Natural killer cell (primary cell): ENCODE data around the gene MRO. TPM values are rescaled to one million over a fixed set of nuclear protein-coding genes. Genes with fewer than 3 reads are reported as not detected.

Experiments
- ATAC-seq, 3 donors: fragments of 150-1000 bp in 2 of 3; fragments of 200-7000 bp in 1 of 3; cut with Tn5 transposase; 1 replicate in 1 of 3; 2 replicates in 2 of 3; pipeline ENCODE4 v1.10.0; 2021; ENCODE audit warnings: mild to moderate bottlenecking in 2 of 3, moderate library complexity in 2 of 3
- DNase-seq, 2 donors: peaks; one replicate each; pipeline versions ENCODE4 v3.0.0 to v3.0.0-alpha.2; 2013 to 2021; ENCODE audit warnings: mixed read lengths in 1 of 2
- H3K27ac ChIP-seq: one replicate; pipeline ENCODE4 v1.5.1; 2013; ENCODE audit warnings: mild to moderate bottlenecking, low read length
- H3K27me3 ChIP-seq: one replicate; pipeline ENCODE4 v1.6.1; 2013; ENCODE audit warnings: low read length; ENCODE audit not compliant: control insufficient read depth, insufficient read depth
- H3K36me3 ChIP-seq: one replicate; pipeline ENCODE4 v1.6.1; 2013; ENCODE audit warnings: low read length; ENCODE audit not compliant: control insufficient read depth, insufficient read depth
- H3K4me1 ChIP-seq: one replicate; pipeline ENCODE4 v1.6.1; 2013; ENCODE audit warnings: low read length; ENCODE audit not compliant: control insufficient read depth, insufficient read depth
- H3K4me3 ChIP-seq: one replicate; pipeline ENCODE4 v1.5.1; 2013; ENCODE audit warnings: low read length
- H3K9me3 ChIP-seq: one replicate; pipeline ENCODE4 v1.6.1; 2013; ENCODE audit warnings: low read length; ENCODE audit not compliant: control insufficient read depth, insufficient read depth
- H3K27ac Mint-ChIP-seq, 2 donors: one replicate each; pipeline ENCODE4 v1.8.0; 2022; ENCODE audit warnings: mild to moderate bottlenecking in 2 of 2, mixed read lengths in 2 of 2, moderate library complexity in 1 of 2
- H3K27me3 Mint-ChIP-seq, 2 donors: one replicate each; pipeline ENCODE4 v1.8.0; 2022; ENCODE audit warnings: low read depth in 2 of 2, mixed read lengths in 2 of 2
- H3K36me3 Mint-ChIP-seq: one replicate; pipeline ENCODE4 v1.8.0; 2022; ENCODE audit warnings: mixed read lengths
- H3K4me1 Mint-ChIP-seq, 2 donors: one replicate each; pipeline ENCODE4 v1.8.0; 2022; ENCODE audit warnings: mixed read lengths in 2 of 2
- H3K4me3 Mint-ChIP-seq: one replicate; pipeline ENCODE4 v1.8.0; 2022; ENCODE audit warnings: mild to moderate bottlenecking, moderate library complexity, mixed read lengths
- H3K9me3 Mint-ChIP-seq, 2 donors: one replicate each; pipeline ENCODE4 v1.8.0; 2022; ENCODE audit warnings: mixed read lengths in 2 of 2
- CTCF ChIP-seq: fragments of 200-600 bp; IDR thresholded peaks from one replicate; pipeline ENCODE4 v1.8.0; 2022; ENCODE audit warnings: antibody characterized with exemption
- WGBS: methylation state at CpG from one replicate; pipeline ENCODE4 v1.1.7; 2013; ENCODE audit warnings: missing lambda C conversion rate; ENCODE audit not compliant: insufficient coverage; 5-methylcytosine and 5-hydroxymethylcytosine counted together
- intact Hi-C: fragments of 100-400 bp; cut with micrococcal nuclease; formaldehyde crosslinking; loops from one replicate; pipeline ENCODE4 v1.14.2; 2022
- total RNA-seq, 4 donors: library from RNA; stranded (reverse); fragments of 120-200 nt in 1 of 4; gene quantifications; one replicate each; pipeline versions ENCODE4 v1.2.3 to v1.2.4, GENCODE V29; 2013 to 2022

Gene MRO
- total RNA-seq, 3 donors from 2014 or later (not counting 1 experiment from before 2014, with no cell fraction given) = not detected

GRCh38 chr18:50751490-50751889, 68.3 kb downstream of the MRO start:
- DNase-seq (no peak), ATAC-seq (no peak)
- H3K4me3 ChIP-seq = no peak overlapping the region
- Mint-ChIP-seq H3K27me3 (peaks cover 4 to 25% of the 10 kb centered on the region in 2 donors), H3K4me3 (no peak overlapping the region), H3K36me3 (no peaks in the 10 kb centered on the region), H3K4me1 (no peaks in the 10 kb centered on the region), H3K9me3 (no peaks in the 10 kb centered on the region), H3K27ac (no peak overlapping the region)
- H3K27ac ChIP-seq = no peak overlapping the region
- TF ChIP-seq CTCF = no peak
- intact Hi-C loops = no loop called here
- WGBS = 57% methylated on average over 5 of the region's 5 CpGs
- no peaks in the 10 kb centered on the region for H3K27me3 ChIP-seq
- H3K36me3 ChIP-seq = no peaks in the 10 kb centered on the region
- H3K9me3 ChIP-seq = no peaks in the 10 kb centered on the region
- H3K4me1 ChIP-seq = no peaks in the 10 kb centered on the region

GRCh38 chr18:50750546-50750945, 69.3 kb downstream of the MRO start:
- no peaks in the 10 kb centered on the region for H3K4me1 ChIP-seq
- Mint-ChIP-seq H3K4me3 (no peak overlapping the region), H3K36me3 (no peaks in the 10 kb centered on the region), H3K4me1 (no peaks in the 10 kb centered on the region), H3K27me3 (peaks cover 2 to 25% of the 10 kb centered on the region in 2 donors), H3K27ac (no peak overlapping the region), H3K9me3 (no peaks in the 10 kb centered on the region)
- no peaks in the 10 kb centered on the region for H3K27me3 ChIP-seq
- intact Hi-C loops = no loop called here
- H3K27ac ChIP-seq = no peak overlapping the region
- DNase-seq (no peak), ATAC-seq (no peak)
- no peak for TF ChIP-seq CTCF
- 71% methylated on average over 2 of the region's 2 CpGs for WGBS
- no peak overlapping the region for H3K4me3 ChIP-seq
- H3K9me3 ChIP-seq = no peaks in the 10 kb centered on the region
- H3K36me3 ChIP-seq = no peaks in the 10 kb centered on the region

- intact Hi-C loops = no loop called here
- no peak for ATAC-seq
- H3K9me3 Mint-ChIP-seq = no peaks in the 10 kb centered on the region
- no peak overlapping the region for H3K4me3 Mint-ChIP-seq
- H3K9me3 ChIP-seq = no peaks in the 10 kb centered on the region
- H3K27ac ChIP-seq = no peak overlapping the region
- no peaks in the 10 kb centered on the region for H3K36me3 ChIP-seq
- peaks cover 2 to 21% of the 10 kb centered on the region in 2 donors for H3K27me3 Mint-ChIP-seq
- no peak for DNase-seq
- no peaks in the 10 kb centered on the region for H3K36me3 Mint-ChIP-seq
- no peaks in the 10 kb centered on the region for H3K4me1 ChIP-seq
- no peak overlapping the region for H3K4me3 ChIP-seq
- no peaks in the 10 kb centered on the region for H3K4me1 Mint-ChIP-seq
- no peaks in the 10 kb centered on the region for H3K27me3 ChIP-seq
- no peak overlapping the region for H3K27ac Mint-ChIP-seq
- WGBS = 63% methylated on average over 3 of the region's 4 CpGs
- no peak for TF ChIP-seq CTCF
These were observed 69.9 kb downstream of the MRO start for GRCh38 chr18:50749945-50750344.

- H3K36me3 ChIP-seq = no peaks in the 10 kb centered on the region
- ATAC-seq (no peak), DNase-seq (no peak)
- H3K36me3 Mint-ChIP-seq = no peaks in the 10 kb centered on the region
- H3K4me3 ChIP-seq = no peak overlapping the region
- H3K27ac ChIP-seq = no peak overlapping the region
- intact Hi-C loops = no loop called here
- H3K4me1 ChIP-seq = no peaks in the 10 kb centered on the region
- H3K9me3 Mint-ChIP-seq = no peaks in the 10 kb centered on the region
- no peaks in the 10 kb centered on the region for H3K27me3 ChIP-seq
- no peak overlapping the region for H3K4me3 Mint-ChIP-seq
- no peak for TF ChIP-seq CTCF
- no peaks in the 10 kb centered on the region for H3K4me1 Mint-ChIP-seq
- no peaks in the 10 kb centered on the region for H3K9me3 ChIP-seq
- no peak overlapping the region for H3K27ac Mint-ChIP-seq
- WGBS = 79% methylated on average over 5 of the region's 5 CpGs
- H3K27me3 Mint-ChIP-seq = peaks cover 2 to 16% of the 10 kb centered on the region in 2 donors
These were observed 70.4 kb downstream of the MRO start for GRCh38 chr18:50749421-50749820.
